Measurements from ENCODE around the gene TLL2.

The TLL2 gene

DNA sequence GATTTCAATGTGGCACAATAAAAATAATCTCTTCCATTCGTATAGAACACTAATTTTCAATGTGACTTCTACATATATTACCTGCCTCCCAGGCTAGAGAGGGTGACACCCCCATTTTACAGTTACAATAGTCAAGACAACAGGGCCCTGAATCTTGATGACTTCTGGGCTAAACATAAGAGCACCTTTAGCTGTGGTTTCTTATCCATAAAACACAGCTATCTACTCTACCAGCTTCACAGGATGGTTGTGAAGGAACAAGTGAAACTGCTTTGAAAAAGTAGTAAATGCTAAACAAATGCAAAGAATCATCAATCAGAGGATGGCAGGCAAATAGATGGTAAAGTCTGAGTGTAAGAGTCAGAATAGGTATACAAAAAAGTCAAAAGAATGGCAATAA lies 3.6 kb upstream of the TLL2 start:
- peaks cover 7% of the 10 kb centered on the region for H3K4me1 ChIP-seq
- H3K27me3 ChIP-seq (ENCODE audit: control insufficient read depth, insufficient read depth, low read length): no peaks in the 10 kb centered on the region
- TF ChIP-seq, protein P1, sequence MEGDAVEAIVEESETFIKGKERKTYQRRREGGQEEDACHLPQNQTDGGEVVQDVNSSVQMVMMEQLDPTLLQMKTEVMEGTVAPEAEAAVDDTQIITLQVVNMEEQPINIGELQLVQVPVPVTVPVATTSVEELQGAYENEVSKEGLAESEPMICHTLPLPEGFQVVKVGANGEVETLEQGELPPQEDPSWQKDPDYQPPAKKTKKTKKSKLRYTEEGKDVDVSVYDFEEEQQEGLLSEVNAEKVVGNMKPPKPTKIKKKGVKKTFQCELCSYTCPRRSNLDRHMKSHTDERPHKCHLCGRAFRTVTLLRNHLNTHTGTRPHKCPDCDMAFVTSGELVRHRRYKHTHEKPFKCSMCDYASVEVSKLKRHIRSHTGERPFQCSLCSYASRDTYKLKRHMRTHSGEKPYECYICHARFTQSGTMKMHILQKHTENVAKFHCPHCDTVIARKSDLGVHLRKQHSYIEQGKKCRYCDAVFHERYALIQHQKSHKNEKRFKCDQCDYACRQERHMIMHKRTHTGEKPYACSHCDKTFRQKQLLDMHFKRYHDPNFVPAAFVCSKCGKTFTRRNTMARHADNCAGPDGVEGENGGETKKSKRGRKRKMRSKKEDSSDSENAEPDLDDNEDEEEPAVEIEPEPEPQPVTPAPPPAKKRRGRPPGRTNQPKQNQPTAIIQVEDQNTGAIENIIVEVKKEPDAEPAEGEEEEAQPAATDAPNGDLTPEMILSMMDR (IDR thresholded peaks at IDR 0.05): no peak
- no peaks in the 10 kb centered on the region for H3K79me2 ChIP-seq
- H2AFZ ChIP-seq: no peak overlapping the region
- H3K9me3 ChIP-seq (ENCODE audit: control insufficient read depth, low read length): no peaks in the 10 kb centered on the region
- no peak overlapping the region for H3K4me3 ChIP-seq (ENCODE audit: low read depth, low read length)
- H3K36me3 ChIP-seq (ENCODE audit: control insufficient read depth, insufficient read depth, low read length): no peaks in the 10 kb centered on the region
- no peak overlapping the region for H3K27ac ChIP-seq
- no peak overlapping the region for H3K9ac ChIP-seq
- no peak overlapping the region for H3K4me2 ChIP-seq (ENCODE audit: low read length)

DNA sequence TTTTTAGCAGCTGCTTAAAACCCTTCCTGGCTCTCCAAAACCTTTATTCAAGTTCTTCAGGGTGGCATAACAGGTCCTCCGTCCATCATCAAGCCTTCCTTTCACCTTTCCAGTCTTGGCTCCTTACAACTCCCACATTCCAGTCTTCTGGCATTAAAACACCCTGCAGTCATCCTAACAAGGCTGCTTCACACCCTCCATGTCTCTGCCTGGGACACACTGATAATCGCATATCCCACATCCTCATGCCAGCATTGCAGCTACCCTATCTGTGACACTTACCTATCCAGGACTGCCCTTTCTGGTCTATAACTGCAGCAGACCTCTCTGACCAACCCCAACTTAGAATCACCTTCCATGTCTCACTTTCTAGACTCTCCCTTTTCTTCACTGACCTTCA lies 2.6 kb upstream of the TLL2 start:
- Histone ChIP-seq H3K9me3 (ENCODE audit: control insufficient read depth, low read length) (no peaks in the 10 kb centered on the region), H3K9ac (no peak overlapping the region), H2AFZ (no peak overlapping the region), H3K79me2 (no peaks in the 10 kb centered on the region), H3K4me2 (ENCODE audit: low read length) (no peak overlapping the region), H3K27me3 (ENCODE audit: control insufficient read depth, insufficient read depth, low read length) (no peaks in the 10 kb centered on the region), H3K4me1 (peaks cover 7% of the 10 kb centered on the region), H3K36me3 (ENCODE audit: control insufficient read depth, insufficient read depth, low read length) (no peaks in the 10 kb centered on the region), H3K4me3 (ENCODE audit: low read depth, low read length) (no peak overlapping the region), H3K27ac (no peak overlapping the region)
- TF ChIP-seq, protein P1 (IDR thresholded peaks at IDR 0.05): no peak

DNA sequence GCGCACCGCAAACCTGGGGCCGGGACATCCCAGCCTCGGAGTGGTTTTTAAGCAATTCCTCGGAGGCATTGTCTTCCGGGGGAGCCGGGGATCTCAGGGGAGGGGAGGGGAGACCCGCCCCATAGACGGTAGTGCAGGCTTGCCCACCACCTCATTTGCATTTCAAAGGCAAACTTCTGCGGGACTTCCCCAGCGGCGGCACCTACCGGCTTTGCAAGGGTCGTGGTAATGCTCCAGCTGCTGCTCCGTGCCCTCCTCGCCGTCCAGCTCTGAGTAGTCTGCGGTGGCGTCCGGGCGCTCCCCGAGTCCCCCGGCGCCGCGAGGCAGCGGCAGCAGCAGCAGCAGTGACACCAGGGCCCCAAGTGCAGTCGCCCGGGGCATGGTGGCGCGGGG lies 425 bp downstream of the TLL2 start:
- Histone ChIP-seq H3K4me2 (ENCODE audit: low read length) (peak overlapping the region; percentile 74), H3K4me1 (peaks cover 7% of the 10 kb centered on the region), H3K36me3 (ENCODE audit: control insufficient read depth, insufficient read depth, low read length) (no peaks in the 10 kb centered on the region), H3K79me2 (no peaks in the 10 kb centered on the region), H3K27ac (no peak overlapping the region), H3K9ac (no peak overlapping the region), H3K27me3 (ENCODE audit: control insufficient read depth, insufficient read depth, low read length) (no peaks in the 10 kb centered on the region), H2AFZ (peak overlapping the region; percentile 76), H3K4me3 (ENCODE audit: low read depth, low read length) (peak overlapping the region; percentile 38), H3K9me3 (ENCODE audit: control insufficient read depth, low read length) (no peaks in the 10 kb centered on the region)
- TF ChIP-seq, protein P1 (IDR thresholded peaks at IDR 0.05): no peak

DNA sequence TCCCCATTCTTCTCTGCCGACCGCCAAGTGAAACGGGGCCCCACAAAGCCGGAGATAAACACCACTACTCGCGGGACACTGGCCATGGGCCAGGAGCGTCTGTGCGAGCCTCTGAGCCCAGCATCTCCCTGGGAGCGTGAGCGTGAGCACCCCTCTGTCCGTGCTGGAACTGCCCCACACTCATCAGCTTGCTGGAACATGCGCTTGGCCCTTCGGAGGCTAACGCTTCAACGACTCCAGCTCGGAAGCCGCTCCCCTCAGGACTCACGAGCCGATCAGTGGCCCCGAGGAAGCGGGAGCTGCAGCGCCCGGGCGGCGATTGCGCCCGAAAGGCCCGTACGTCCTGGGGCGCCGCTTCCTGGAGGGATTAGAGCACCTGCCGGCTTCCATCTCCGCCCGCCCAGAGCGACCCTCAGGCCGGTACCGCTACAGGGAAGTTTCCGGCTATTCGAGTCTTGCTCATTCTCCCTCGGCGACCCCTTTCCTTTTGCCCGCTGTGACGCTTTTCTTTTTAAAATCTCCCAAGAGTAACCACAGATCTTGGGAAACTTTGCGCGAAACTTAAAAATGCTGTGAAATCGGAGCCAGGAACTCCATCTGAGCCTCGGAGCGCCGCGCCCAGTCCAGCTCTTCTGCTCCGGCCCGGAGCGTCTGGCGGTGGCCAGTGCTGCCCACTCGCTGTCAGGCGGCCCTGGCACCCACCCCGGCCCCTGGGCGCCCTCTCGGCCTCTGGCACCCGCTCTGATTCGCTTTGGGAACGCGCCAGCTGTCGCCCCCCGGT lies 1.0 kb downstream of the TLL2 start:
- TF ChIP-seq, protein P1 (IDR thresholded peaks at IDR 0.05): no peak
- H3K27me3 ChIP-seq (ENCODE audit: control insufficient read depth, insufficient read depth, low read length): no peaks in the 10 kb centered on the region
- no peak overlapping the region for H3K9ac ChIP-seq

More for the DNA sequence above, 1.0 kb downstream of the TLL2 start:
- Histone ChIP-seq H3K27ac (no peak overlapping the region), H3K4me2 (ENCODE audit: low read length) (peak overlapping the region; percentile 74), H3K4me1 (peaks cover 7% of the 10 kb centered on the region), H3K4me3 (ENCODE audit: low read depth, low read length) (peak overlapping the region; percentile 38), H2AFZ (peak overlapping the region; percentile 76), H3K79me2 (no peaks in the 10 kb centered on the region), H3K36me3 (ENCODE audit: control insufficient read depth, insufficient read depth, low read length) (no peaks in the 10 kb centered on the region), H3K9me3 (ENCODE audit: control insufficient read depth, low read length) (no peaks in the 10 kb centered on the region)
